ENCODE measurements around the gene ACER3. TPM values are rescaled to one million over a fixed set of nuclear protein-coding genes. Genes with fewer than 3 reads are reported as not detected.
"Not testable (repeated sequence)": the region's sequence is repeated elsewhere in the genome, so short reads cannot be mapped to it uniquely, and the experiment has no call there.

ACER3 gene
- total RNA-seq: 10 to 100 TPM; 15.7 to 48.3 TPM
- 10 to 100 TPM; 25.5 to 32.6 TPM for polyA plus RNA-seq (ENCODE audit: insufficient read length in 2 of 2)
- long read RNA-seq, donor 1, full-length matches to known transcripts: 6 of 6 reads
- long read RNA-seq, donor 1, partial matches to known transcripts: 0 of 6 reads
- long read RNA-seq, donor 1, other reads (novel, unspliced or antisense): 0 of 6 reads
- long read RNA-seq, donor 2, full-length matches to known transcripts: 1 of 1 reads
- long read RNA-seq, donor 2, partial matches to known transcripts: 0 of 1 reads
- long read RNA-seq, donor 2, other reads (novel, unspliced or antisense): 0 of 1 reads
- long read RNA-seq, donor 3, full-length matches to known transcripts: 5 of 5 reads
- long read RNA-seq, donor 3, partial matches to known transcripts: 0 of 5 reads
- long read RNA-seq, donor 3, other reads (novel, unspliced or antisense): 0 of 5 reads
- long read RNA-seq, donor 4, full-length matches to known transcripts: 3 of 16 reads
- long read RNA-seq, donor 4, partial matches to known transcripts: 13 of 16 reads
- long read RNA-seq, donor 4, other reads (novel, unspliced or antisense): 0 of 16 reads

- peak; percentile 62 to 95 (median 82) for DNase-seq (ENCODE audit: low read depth in 4 of 6, low spot score in 6 of 6)
- Histone ChIP-seq H3K36me3 (ENCODE audit: control insufficient read depth, insufficient read depth, low read length) (no peaks in the 10 kb centered on the region), H3K27ac (ENCODE audit: low read depth, low read length) (peak within 1 kb of the TSS; percentile 76), H3K4me3 (ENCODE audit: low read depth, low read length) (peak within 1 kb of the TSS; percentile 87), H3K9me3 (ENCODE audit: control insufficient read depth, insufficient read depth, low read length) (no peaks in the 10 kb centered on the region), H3K4me1 (ENCODE audit: control insufficient read depth, insufficient read depth, low read length) (peaks cover 14% of the 10 kb centered on the region), H3K27me3 (ENCODE audit: control insufficient read depth, insufficient read depth, low read length) (no peaks in the 10 kb centered on the region)
- under 1% methylated on average over 71 of the region's 73 CpGs for WGBS (ENCODE audit: insufficient coverage)
Observed at GRCh38 chr11:76860539-76861475, at the start of gene ACER3. ACER3 (plus strand) TSS chr11:76860918; CDS start chr11:76860977, 59 bp downstream.

- Histone ChIP-seq H3K4me3 (ENCODE audit: low read depth, low read length) (no peak overlapping the region), H3K4me1 (ENCODE audit: control insufficient read depth, insufficient read depth, low read length) (peaks cover 19% of the 10 kb centered on the region), H3K27ac (ENCODE audit: low read depth, low read length) (no peak overlapping the region), H3K9me3 (ENCODE audit: control insufficient read depth, insufficient read depth, low read length) (no peaks in the 10 kb centered on the region), H3K27me3 (ENCODE audit: control insufficient read depth, insufficient read depth, low read length) (no peaks in the 10 kb centered on the region), H3K36me3 (ENCODE audit: control insufficient read depth, insufficient read depth, low read length) (no peaks in the 10 kb centered on the region)
- DNase-seq (ENCODE audit: low read depth in 4 of 6, low spot score in 6 of 6): no peak
- 89% methylated on average over 4 of the region's 4 CpGs for WGBS (ENCODE audit: insufficient coverage)
Observed at GRCh38 chr11:76811259-76811658, 49.5 kb upstream of the ACER3 start.

GRCh38 chr11:76814414-76814813 is 46.3 kb upstream of the ACER3 start:
- no peaks in the 10 kb centered on the region for H3K36me3 ChIP-seq (ENCODE audit: control insufficient read depth, insufficient read depth, low read length)
- no peak overlapping the region for H3K27ac ChIP-seq (ENCODE audit: low read depth, low read length)
- H3K27me3 ChIP-seq (ENCODE audit: control insufficient read depth, insufficient read depth, low read length): no peaks in the 10 kb centered on the region
- no peak overlapping the region for H3K4me3 ChIP-seq (ENCODE audit: low read depth, low read length)
- H3K4me1 ChIP-seq (ENCODE audit: control insufficient read depth, insufficient read depth, low read length): no peaks in the 10 kb centered on the region
- no peak for DNase-seq (ENCODE audit: low read depth in 4 of 6, low spot score in 6 of 6)
- 100% methylated on average over 1 of the region's 2 CpGs for WGBS (ENCODE audit: insufficient coverage)
- H3K9me3 ChIP-seq (ENCODE audit: control insufficient read depth, insufficient read depth, low read length): no peaks in the 10 kb centered on the region

- whole genome bisulfite sequencing (ENCODE audit: insufficient coverage): 98% methylated on average over 6 of the region's 7 CpGs
- not testable (repeated sequence) for H3K27ac ChIP-seq (ENCODE audit: low read depth, low read length); DNase-seq (ENCODE audit: low read depth in 4 of 6, low spot score in 6 of 6); H3K36me3 ChIP-seq (ENCODE audit: control insufficient read depth, insufficient read depth, low read length); H3K9me3 ChIP-seq (ENCODE audit: control insufficient read depth, insufficient read depth, low read length); H3K4me3 ChIP-seq (ENCODE audit: low read depth, low read length); H3K4me1 ChIP-seq (ENCODE audit: control insufficient read depth, insufficient read depth, low read length); H3K27me3 ChIP-seq (ENCODE audit: control insufficient read depth, insufficient read depth, low read length)
Observed at GRCh38 chr11:76815678-76816077, 45.0 kb upstream of the ACER3 start.

GRCh38 chr11:76820184-76820566 is 40.5 kb upstream of the ACER3 start:
- H3K9me3 ChIP-seq (ENCODE audit: control insufficient read depth, insufficient read depth, low read length): no peaks in the 10 kb centered on the region
- no peak for DNase-seq (ENCODE audit: low read depth in 4 of 6, low spot score in 6 of 6)
- H3K27ac ChIP-seq (ENCODE audit: low read depth, low read length): no peak overlapping the region
- no peaks in the 10 kb centered on the region for H3K4me1 ChIP-seq (ENCODE audit: control insufficient read depth, insufficient read depth, low read length)
- no peak overlapping the region for H3K4me3 ChIP-seq (ENCODE audit: low read depth, low read length)
- H3K36me3 ChIP-seq (ENCODE audit: control insufficient read depth, insufficient read depth, low read length): no peaks in the 10 kb centered on the region
- WGBS (ENCODE audit: insufficient coverage): no CpG with 5 or more reads among the region's 1 CpG
- H3K27me3 ChIP-seq (ENCODE audit: control insufficient read depth, insufficient read depth, low read length): no peaks in the 10 kb centered on the region

GRCh38 chr11:76821396-76821795 is 39.3 kb upstream of the ACER3 start:
- not testable (repeated sequence) for H3K27me3 ChIP-seq (ENCODE audit: control insufficient read depth, insufficient read depth, low read length); H3K4me3 ChIP-seq (ENCODE audit: low read depth, low read length); H3K27ac ChIP-seq (ENCODE audit: low read depth, low read length); H3K9me3 ChIP-seq (ENCODE audit: control insufficient read depth, insufficient read depth, low read length); H3K4me1 ChIP-seq (ENCODE audit: control insufficient read depth, insufficient read depth, low read length); DNase-seq (ENCODE audit: low read depth in 4 of 6, low spot score in 6 of 6); H3K36me3 ChIP-seq (ENCODE audit: control insufficient read depth, insufficient read depth, low read length)
- WGBS (ENCODE audit: insufficient coverage): 100% methylated on average over 12 of the region's 29 CpGs

- DNase-seq (ENCODE audit: low read depth in 4 of 6, low spot score in 6 of 6): no peak
- Histone ChIP-seq H3K36me3 (ENCODE audit: control insufficient read depth, insufficient read depth, low read length) (no peaks in the 10 kb centered on the region), H3K27me3 (ENCODE audit: control insufficient read depth, insufficient read depth, low read length) (no peaks in the 10 kb centered on the region), H3K4me3 (ENCODE audit: low read depth, low read length) (no peak overlapping the region), H3K9me3 (ENCODE audit: control insufficient read depth, insufficient read depth, low read length) (no peaks in the 10 kb centered on the region), H3K27ac (ENCODE audit: low read depth, low read length) (no peak overlapping the region), H3K4me1 (ENCODE audit: control insufficient read depth, insufficient read depth, low read length) (no peaks in the 10 kb centered on the region)
- no CpG with 5 or more reads among the region's 1 CpG for WGBS (ENCODE audit: insufficient coverage)
Observed at GRCh38 chr11:76822406-76822805, 38.3 kb upstream of the ACER3 start.

- H3K36me3 ChIP-seq (ENCODE audit: control insufficient read depth, insufficient read depth, low read length): no peaks in the 10 kb centered on the region
- no peak overlapping the region for H3K4me3 ChIP-seq (ENCODE audit: low read depth, low read length)
- WGBS (ENCODE audit: insufficient coverage): no CpG with 5 or more reads among the region's 9 CpGs
- DNase-seq (ENCODE audit: low read depth in 4 of 6, low spot score in 6 of 6): no peak
- H3K27ac ChIP-seq (ENCODE audit: low read depth, low read length): peak overlapping the region; percentile 22
- H3K9me3 ChIP-seq (ENCODE audit: control insufficient read depth, insufficient read depth, low read length): no peaks in the 10 kb centered on the region
- H3K4me1 ChIP-seq (ENCODE audit: control insufficient read depth, insufficient read depth, low read length): no peaks in the 10 kb centered on the region
- H3K27me3 ChIP-seq (ENCODE audit: control insufficient read depth, insufficient read depth, low read length): no peaks in the 10 kb centered on the region
Observed at GRCh38 chr11:76823481-76824028, 37.2 kb upstream of the ACER3 start.

- no peak for DNase-seq (ENCODE audit: low read depth in 4 of 6, low spot score in 6 of 6)
- H3K4me3 ChIP-seq (ENCODE audit: low read depth, low read length): no peak overlapping the region
- 88% methylated on average over 6 of the region's 9 CpGs for WGBS (ENCODE audit: insufficient coverage)
- no peaks in the 10 kb centered on the region for H3K9me3 ChIP-seq (ENCODE audit: control insufficient read depth, insufficient read depth, low read length)
- no peaks in the 10 kb centered on the region for H3K4me1 ChIP-seq (ENCODE audit: control insufficient read depth, insufficient read depth, low read length)
- H3K36me3 ChIP-seq (ENCODE audit: control insufficient read depth, insufficient read depth, low read length): no peaks in the 10 kb centered on the region
- no peaks in the 10 kb centered on the region for H3K27me3 ChIP-seq (ENCODE audit: control insufficient read depth, insufficient read depth, low read length)
- H3K27ac ChIP-seq (ENCODE audit: low read depth, low read length): no peak overlapping the region
Observed at GRCh38 chr11:76824083-76824939, 36.4 kb upstream of the ACER3 start.
